ENCODE measurements around the gene ANKRD10. TPM values are rescaled to one million over a fixed set of nuclear protein-coding genes. Genes with fewer than 3 reads are reported as not detected.

Gene ANKRD10
- total and polyA plus RNA-seq, 2 experiments from 2014 or later: 250 to 277 TPM

- Histone ChIP-seq H3K4me3 (no peak overlapping the region), H3K27ac (ENCODE audit: low read depth) (no peak overlapping the region), H3K36me3 (ENCODE audit: insufficient read depth) (no peaks in the 10 kb centered on the region), H3F3A (replicated peaks; ENCODE audit: low read depth) (no peaks in the 10 kb centered on the region), H3K4me1 (ENCODE audit: insufficient read depth) (peaks cover 11% of the 10 kb centered on the region), H2AFZ (no peak overlapping the region), H3K27me3 (ENCODE audit: insufficient read depth) (no peaks in the 10 kb centered on the region), H3K79me2 (replicated peaks; ENCODE audit: insufficient read depth) (no peaks in the 10 kb centered on the region), H3K4me2 (no peak overlapping the region), H4K20me1 (replicated peaks; ENCODE audit: insufficient read depth) (no peaks in the 10 kb centered on the region; the same call in 1 of the 2 replicates), H3K9me2 (ENCODE audit: insufficient read depth) (no peaks in the 10 kb centered on the region; the same call in 1 of the 2 replicates)
- no peak for DNase-seq (ENCODE audit: low spot score)
- peaks cover 12% of the 10 kb centered on the region; the same call in 2 of the 3 replicates for H3K9me3 Mint-ChIP-seq
- TF ChIP-seq CTCF (conservative IDR thresholded peaks at IDR 0.05; ENCODE audit: low read depth in 2 of 2) (no peak), EZH2phosphoT487 (IDR thresholded peaks at IDR 0.05; ENCODE audit: unreplicated experiment) (no peak), JUNB (IDR thresholded peaks at IDR 0.05; ENCODE audit: unreplicated experiment) (no peak), EZH2 (IDR thresholded peaks at IDR 0.05; ENCODE audit: low read depth, unreplicated experiment) (no peak), ZNF462 (CRISPR knock-in tag; IDR thresholded peaks at IDR 0.05) (no peak), REST (IDR thresholded peaks at IDR 0.05; ENCODE audit: unreplicated experiment) (no peak), POLR2AphosphoS5 (IDR thresholded peaks at IDR 0.05; ENCODE audit: low read depth) (no peak), ZNF114 (CRISPR knock-in tag; IDR thresholded peaks at IDR 0.05) (no peak), ZNF331 (CRISPR knock-in tag; IDR thresholded peaks at IDR 0.05; ENCODE audit: low read depth) (no peak), CREB1 (CRISPR knock-in tag; IDR thresholded peaks at IDR 0.05; ENCODE audit: low read depth) (no peak), STAT1 (IDR thresholded peaks at IDR 0.05; ENCODE audit: unreplicated experiment) (no peak), NANOG (IDR thresholded peaks at IDR 0.05; ENCODE audit: borderline replicate concordance) (no peak)
- TF ChIP-seq, protein P1, sequence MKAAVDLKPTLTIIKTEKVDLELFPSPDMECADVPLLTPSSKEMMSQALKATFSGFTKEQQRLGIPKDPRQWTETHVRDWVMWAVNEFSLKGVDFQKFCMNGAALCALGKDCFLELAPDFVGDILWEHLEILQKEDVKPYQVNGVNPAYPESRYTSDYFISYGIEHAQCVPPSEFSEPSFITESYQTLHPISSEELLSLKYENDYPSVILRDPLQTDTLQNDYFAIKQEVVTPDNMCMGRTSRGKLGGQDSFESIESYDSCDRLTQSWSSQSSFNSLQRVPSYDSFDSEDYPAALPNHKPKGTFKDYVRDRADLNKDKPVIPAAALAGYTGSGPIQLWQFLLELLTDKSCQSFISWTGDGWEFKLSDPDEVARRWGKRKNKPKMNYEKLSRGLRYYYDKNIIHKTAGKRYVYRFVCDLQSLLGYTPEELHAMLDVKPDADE (IDR thresholded peaks at IDR 0.05): no peak
- peaks cover 11% of the 10 kb centered on the region for H3K4me1 Mint-ChIP-seq
- no peak for ATAC-seq
- no peak overlapping the region for H3K4me3 Mint-ChIP-seq
- H3K27me3 Mint-ChIP-seq (ENCODE audit: insufficient read depth, low read depth, poor library complexity): peaks cover 5% of the 10 kb centered on the region
- H3K27ac Mint-ChIP-seq: no peak overlapping the region
- peaks cover 5% of the 10 kb centered on the region; the same call in 2 of the 3 replicates for H3K36me3 Mint-ChIP-seq (ENCODE audit: low read depth)
Measured at GRCh38 chr13:110855363-110855762, 59.5 kb downstream of the ANKRD10 start.
